ENCODE results near the gene CACNA1A. TPM values are rescaled to one million over a fixed set of nuclear protein-coding genes. Genes with fewer than 3 reads are reported as not detected.

Gene CACNA1A
- total and polyA plus RNA-seq, 2 experiments from 2014 or later, result 3.0 to 8.5 TPM

- no peak for DNase-seq
- Histone ChIP-seq H3K4me1 (ENCODE audit: insufficient read depth) (no peaks in the 10 kb centered on the region), H3K4me2 (ENCODE audit: unreplicated experiment) (no peak overlapping the region), H3K9me3 (ENCODE audit: low read depth) (no peaks in the 10 kb centered on the region), H3K36me3 (ENCODE audit: low read depth) (no peaks in the 10 kb centered on the region), H3K4me3 (no peak overlapping the region), H3K27me3 (replicated peaks; ENCODE audit: insufficient read depth) (peaks cover 9% of the 10 kb centered on the region), H3K79me2 (ENCODE audit: insufficient read depth) (no peaks in the 10 kb centered on the region), H4K20me1 (ENCODE audit: insufficient read depth) (no peaks in the 10 kb centered on the region), H3K9me2 (ENCODE audit: insufficient read depth) (no peaks in the 10 kb centered on the region), H2AFZ (no peak overlapping the region), H3K9ac (no peak overlapping the region), H3K27ac (no peak overlapping the region), H3F3A (ENCODE audit: insufficient read depth) (no peaks in the 10 kb centered on the region)
- no peak for TF ChIP-seq EZH2phosphoT487 (IDR thresholded peaks at IDR 0.05; ENCODE audit: insufficient read depth, low read depth)
- in situ Hi-C loops (cut with MboI), result no loop called here
- 58 to 73% methylated on average over 12 of the region's 12 CpGs for WGBS, 2 experiments (ENCODE audit: low coverage in 1 of 2, low lambda C conversion rate in 2 of 2, missing lambda C conversion rate in 2 of 2)
Measured at GRCh38 chr19:13503570-13504235, 2.6 kb downstream of the CACNA1A start.

GRCh38 chr19:13502231-13502630, 4.0 kb downstream of the CACNA1A start:
- no peak for TF ChIP-seq EZH2 (IDR thresholded peaks at IDR 0.05; ENCODE audit: insufficient read depth, poor library complexity, severe bottlenecking)
- no peak for TF ChIP-seq EZH2phosphoT487 (IDR thresholded peaks at IDR 0.05; ENCODE audit: insufficient read depth, low read depth)
- Histone ChIP-seq H3K9me2 (ENCODE audit: insufficient read depth) (no peaks in the 10 kb centered on the region), H4K20me1 (ENCODE audit: insufficient read depth) (no peaks in the 10 kb centered on the region), H3K27me3 (replicated peaks; ENCODE audit: insufficient read depth) (no peaks in the 10 kb centered on the region), H3K4me1 (ENCODE audit: insufficient read depth) (no peaks in the 10 kb centered on the region), H3K27ac (no peak overlapping the region), H3K4me2 (ENCODE audit: unreplicated experiment) (no peak overlapping the region), H3K9me3 (ENCODE audit: low read depth) (no peaks in the 10 kb centered on the region), H3F3A (ENCODE audit: insufficient read depth) (no peaks in the 10 kb centered on the region), H2AFZ (no peak overlapping the region), H3K79me2 (ENCODE audit: insufficient read depth) (no peaks in the 10 kb centered on the region), H3K9ac (no peak overlapping the region), H3K4me3 (no peak overlapping the region), H3K36me3 (ENCODE audit: low read depth) (no peaks in the 10 kb centered on the region)
- no peak for DNase-seq
- 61 to 63% methylated on average over 6 of the region's 6 CpGs for WGBS, 2 experiments (ENCODE audit: low coverage in 1 of 2, low lambda C conversion rate in 2 of 2, missing lambda C conversion rate in 2 of 2)
- in situ Hi-C loops (cut with MboI), result no loop called here

- no peaks in the 10 kb centered on the region for H3K9me3 ChIP-seq (ENCODE audit: low read depth)
- no peak overlapping the region for H3K4me2 ChIP-seq (ENCODE audit: unreplicated experiment)
- in situ Hi-C loops (cut with MboI), result no loop called here
- TF ChIP-seq EZH2phosphoT487 (IDR thresholded peaks at IDR 0.05; ENCODE audit: insufficient read depth, low read depth) (no peak), EZH2 (IDR thresholded peaks at IDR 0.05; ENCODE audit: insufficient read depth, poor library complexity, severe bottlenecking) (no peak)
- H2AFZ ChIP-seq, result no peak overlapping the region
- DNase-seq, result no peak
- H3K9me2 ChIP-seq (ENCODE audit: insufficient read depth), result no peaks in the 10 kb centered on the region
- H3K27ac ChIP-seq, result no peak overlapping the region
- H3F3A ChIP-seq (ENCODE audit: insufficient read depth), result no peaks in the 10 kb centered on the region
- 0 out of 2 replicates have a peak, but pooled peaks cover 2% of the 10 kb centered on the region for H3K79me2 ChIP-seq (ENCODE audit: insufficient read depth)
- H4K20me1 ChIP-seq (ENCODE audit: insufficient read depth), result no peaks in the 10 kb centered on the region
- no peak overlapping the region for H3K9ac ChIP-seq
- no peaks in the 10 kb centered on the region for H3K36me3 ChIP-seq (ENCODE audit: low read depth)
- H3K27me3 ChIP-seq (replicated peaks; ENCODE audit: insufficient read depth), result no peaks in the 10 kb centered on the region
- H3K4me3 ChIP-seq, result no peak overlapping the region
- WGBS, 2 experiments (ENCODE audit: low coverage in 1 of 2, low lambda C conversion rate in 2 of 2, missing lambda C conversion rate in 2 of 2), result 80 to 88% methylated on average over 7 to 9 of the region's 9 CpGs
- no peaks in the 10 kb centered on the region for H3K4me1 ChIP-seq (ENCODE audit: insufficient read depth)
Measured at GRCh38 chr19:13499692-13500091, 6.6 kb downstream of the CACNA1A start.

GRCh38 chr19:13493516-13494310, 12.6 kb downstream of the CACNA1A start:
- DNase-seq, result peak; percentile 50
- no peaks in the 10 kb centered on the region for H3K9me3 ChIP-seq (ENCODE audit: low read depth)
- peaks cover 7% of the 10 kb centered on the region; the same call in 1 of the 2 replicates for H3K79me2 ChIP-seq (ENCODE audit: insufficient read depth)
- H3K27me3 ChIP-seq (replicated peaks; ENCODE audit: insufficient read depth), result no peaks in the 10 kb centered on the region
- H2AFZ ChIP-seq, result no peak overlapping the region
- no peak overlapping the region for H3K9ac ChIP-seq
- no peak overlapping the region for H3K4me3 ChIP-seq
- no peaks in the 10 kb centered on the region for H3K36me3 ChIP-seq (ENCODE audit: low read depth)
- TF ChIP-seq EZH2phosphoT487 (IDR thresholded peaks at IDR 0.05; ENCODE audit: insufficient read depth, low read depth), result no peak
- TF ChIP-seq EZH2 (IDR thresholded peaks at IDR 0.05; ENCODE audit: insufficient read depth, poor library complexity, severe bottlenecking), result no peak
- no peaks in the 10 kb centered on the region for H4K20me1 ChIP-seq (ENCODE audit: insufficient read depth)
- 67 to 79% methylated on average over 1 of the region's 1 CpG for WGBS, 2 experiments (ENCODE audit: low coverage in 1 of 2, low lambda C conversion rate in 2 of 2, missing lambda C conversion rate in 2 of 2)
- in situ Hi-C loops (cut with MboI), result no loop called here
- H3K27ac ChIP-seq, result no peak overlapping the region
- H3K4me2 ChIP-seq (ENCODE audit: unreplicated experiment), result no peak overlapping the region
- H3K9me2 ChIP-seq (ENCODE audit: insufficient read depth), result no peaks in the 10 kb centered on the region
- H3K4me1 ChIP-seq (ENCODE audit: insufficient read depth), result peaks cover 14% of the 10 kb centered on the region
- peaks cover 17% of the 10 kb centered on the region; the same call in 1 of the 2 replicates for H3F3A ChIP-seq (ENCODE audit: insufficient read depth)

Data from GM23248 (cell line).